ENCODE data around the gene ZFP91.

ZFP91 gene

DNA sequence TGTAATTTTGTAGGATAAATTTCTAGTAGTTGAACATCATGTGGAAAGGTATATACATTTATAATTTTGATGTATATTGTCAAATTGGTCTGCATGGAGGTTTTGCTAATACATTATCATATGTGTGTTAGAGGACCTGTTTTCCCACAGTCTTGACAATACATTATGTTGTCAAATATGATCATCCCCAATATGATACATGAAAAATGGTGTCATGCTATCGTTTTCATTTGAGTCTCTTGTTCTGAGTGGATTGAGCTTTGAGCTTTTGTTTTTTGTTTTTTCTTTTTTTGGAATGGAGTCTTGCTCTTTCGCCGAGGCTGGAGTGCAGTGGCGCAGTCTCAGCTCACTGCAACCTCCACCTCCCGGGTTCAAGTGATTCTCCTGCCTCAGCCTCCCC is 29.5 kb downstream of the ZFP91 start:
- no peak overlapping the region for H3K4me3 ChIP-seq (ENCODE audit: insufficient read length, low read depth)
- no peaks in the 10 kb centered on the region for H3K4me1 ChIP-seq (ENCODE audit: insufficient read depth, insufficient read length)
- TF ChIP-seq ZNF274 (IDR thresholded peaks at IDR 0.05; ENCODE audit: low read depth, low read length) (no peak), SUZ12 (IDR thresholded peaks at IDR 0.05; ENCODE audit: extremely low read depth, insufficient read depth, insufficient read length) (no peak), YY1 (IDR thresholded peaks at IDR 0.05; ENCODE audit: insufficient read depth, insufficient read length) (no peak)
- no peaks in the 10 kb centered on the region for H3K27me3 ChIP-seq (ENCODE audit: insufficient read depth, insufficient read length)
- DNase-seq (ENCODE audit: low read depth, low spot score) = no peak
- no peaks in the 10 kb centered on the region for H3K9me3 ChIP-seq (ENCODE audit: insufficient read depth, low read length)
- peaks cover 40% of the 10 kb centered on the region for H3K36me3 ChIP-seq (ENCODE audit: insufficient read depth, insufficient read length, low read length)
- H3K9ac ChIP-seq (ENCODE audit: insufficient read length, low read depth) = no peak overlapping the region

DNA sequence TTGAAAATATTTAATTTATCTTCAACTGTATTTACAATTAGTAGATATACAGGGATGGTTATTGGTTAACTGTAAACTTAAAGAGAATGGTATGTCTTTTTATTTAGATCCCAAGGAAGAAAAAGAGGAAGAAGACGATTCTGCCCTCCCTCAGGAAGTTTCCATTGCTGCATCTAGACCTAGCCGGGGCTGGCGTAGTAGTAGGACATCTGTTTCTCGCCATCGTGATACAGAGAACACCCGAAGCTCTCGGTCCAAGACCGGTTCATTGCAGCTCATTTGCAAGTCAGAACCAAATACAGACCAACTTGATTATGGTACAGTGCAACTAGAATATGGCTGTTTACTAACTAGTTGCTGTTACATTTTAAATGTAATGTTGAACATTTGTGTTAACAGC is 30.9 kb downstream of the ZFP91 start:
- no peaks in the 10 kb centered on the region for H3K4me1 ChIP-seq (ENCODE audit: insufficient read depth, insufficient read length)
- no peaks in the 10 kb centered on the region for H3K27me3 ChIP-seq (ENCODE audit: insufficient read depth, insufficient read length)
- TF ChIP-seq ZNF274 (IDR thresholded peaks at IDR 0.05; ENCODE audit: low read depth, low read length) = no peak
- no peak for TF ChIP-seq SUZ12 (IDR thresholded peaks at IDR 0.05; ENCODE audit: extremely low read depth, insufficient read depth, insufficient read length)
- TF ChIP-seq YY1 (IDR thresholded peaks at IDR 0.05; ENCODE audit: insufficient read depth, insufficient read length) = no peak
- no peak for DNase-seq (ENCODE audit: low read depth, low spot score)
- no peak overlapping the region for H3K9ac ChIP-seq (ENCODE audit: insufficient read length, low read depth)
- H3K4me3 ChIP-seq (ENCODE audit: insufficient read length, low read depth) = no peak overlapping the region
- no peaks in the 10 kb centered on the region for H3K9me3 ChIP-seq (ENCODE audit: insufficient read depth, low read length)
- peaks cover 52% of the 10 kb centered on the region for H3K36me3 ChIP-seq (ENCODE audit: insufficient read depth, insufficient read length, low read length)

DNA sequence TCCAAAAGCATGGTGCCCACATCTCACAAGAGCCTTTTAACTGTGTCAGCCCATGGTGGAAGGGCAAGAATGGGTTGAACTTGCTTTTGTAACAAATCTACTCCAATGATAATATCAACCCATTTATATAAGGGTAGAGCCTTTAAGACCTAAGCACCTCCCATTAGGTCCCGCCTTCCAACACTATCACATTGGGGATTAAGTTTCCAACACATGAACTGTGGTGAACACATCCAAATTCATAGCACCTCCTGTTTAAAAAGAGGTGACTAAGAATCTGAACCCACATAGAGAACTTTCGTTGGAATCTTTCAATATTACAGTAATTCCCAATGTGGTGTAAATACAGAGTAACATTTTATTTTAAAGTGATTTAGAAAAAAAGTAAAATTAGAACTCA is 34.4 kb downstream of the ZFP91 start:
- H3K4me1 ChIP-seq (ENCODE audit: insufficient read depth, insufficient read length) = no peaks in the 10 kb centered on the region
- TF ChIP-seq ZNF274 (IDR thresholded peaks at IDR 0.05; ENCODE audit: low read depth, low read length) = no peak
- no peak for TF ChIP-seq YY1 (IDR thresholded peaks at IDR 0.05; ENCODE audit: insufficient read depth, insufficient read length)
- TF ChIP-seq SUZ12 (IDR thresholded peaks at IDR 0.05; ENCODE audit: extremely low read depth, insufficient read depth, insufficient read length) = no peak

DNA sequence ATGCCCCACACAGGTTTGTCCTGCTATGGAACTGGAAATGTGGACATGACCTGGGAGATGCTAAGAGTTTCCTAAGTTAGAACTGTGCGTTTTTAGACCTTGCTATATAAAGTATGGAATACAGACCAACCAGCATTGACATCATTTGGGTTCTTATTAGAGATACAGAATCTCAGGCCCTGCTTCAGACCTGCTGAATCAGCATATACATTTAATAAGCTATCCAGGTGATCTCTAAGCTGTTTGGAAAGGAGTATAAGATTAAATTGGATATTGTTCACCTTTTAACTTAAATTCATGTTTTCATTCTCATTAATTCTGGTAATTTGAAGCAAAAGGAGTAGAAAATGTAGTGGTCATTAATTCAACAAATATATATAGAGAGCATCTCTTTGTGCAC is 36.7 kb downstream of the ZFP91 start:
- H3K36me3 ChIP-seq (ENCODE audit: insufficient read depth, insufficient read length, low read length) = peaks cover 98% of the 10 kb centered on the region
- TF ChIP-seq YY1 (IDR thresholded peaks at IDR 0.05; ENCODE audit: insufficient read depth, insufficient read length) = no peak
- no peak for TF ChIP-seq ZNF274 (IDR thresholded peaks at IDR 0.05; ENCODE audit: low read depth, low read length)
- TF ChIP-seq SUZ12 (IDR thresholded peaks at IDR 0.05; ENCODE audit: extremely low read depth, insufficient read depth, insufficient read length) = no peak

More for the DNA sequence above, 34.4 kb downstream of the ZFP91 start:
- Histone ChIP-seq H3K9me3 (ENCODE audit: insufficient read depth, low read length) (no peaks in the 10 kb centered on the region), H3K27me3 (ENCODE audit: insufficient read depth, insufficient read length) (no peaks in the 10 kb centered on the region), H3K36me3 (ENCODE audit: insufficient read depth, insufficient read length, low read length) (peaks cover 85% of the 10 kb centered on the region), H3K9ac (ENCODE audit: insufficient read length, low read depth) (no peak overlapping the region), H3K4me3 (ENCODE audit: insufficient read length, low read depth) (no peak overlapping the region)
- DNase-seq (ENCODE audit: low read depth, low spot score) = no peak

DNA sequence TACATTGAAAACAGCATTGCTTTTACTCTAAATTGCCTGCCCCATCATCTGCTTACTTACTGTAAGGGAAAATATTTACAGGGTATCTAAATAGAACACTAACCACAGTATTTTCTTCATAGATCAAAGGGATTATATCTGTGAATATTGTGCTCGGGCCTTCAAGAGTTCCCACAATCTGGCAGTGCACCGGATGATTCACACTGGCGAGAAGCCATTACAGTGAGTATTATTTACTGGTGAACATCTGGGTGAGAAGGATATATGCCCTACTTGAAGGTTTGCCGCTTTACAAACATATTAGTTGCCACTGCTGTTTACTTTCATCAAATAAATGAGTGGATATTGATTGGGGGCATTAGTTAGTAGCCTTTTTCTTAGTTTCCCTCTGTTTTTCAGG is 37.7 kb downstream of the ZFP91 start:
- H3K4me3 ChIP-seq (ENCODE audit: insufficient read length, low read depth) = no peak overlapping the region
- H3K36me3 ChIP-seq (ENCODE audit: insufficient read depth, insufficient read length, low read length) = peaks cover 93% of the 10 kb centered on the region
- no peaks in the 10 kb centered on the region for H3K4me1 ChIP-seq (ENCODE audit: insufficient read depth, insufficient read length)
- H3K9me3 ChIP-seq (ENCODE audit: insufficient read depth, low read length) = no peaks in the 10 kb centered on the region
- TF ChIP-seq YY1 (IDR thresholded peaks at IDR 0.05; ENCODE audit: insufficient read depth, insufficient read length) = no peak
- TF ChIP-seq ZNF274 (IDR thresholded peaks at IDR 0.05; ENCODE audit: low read depth, low read length) = no peak
- TF ChIP-seq SUZ12 (IDR thresholded peaks at IDR 0.05; ENCODE audit: extremely low read depth, insufficient read depth, insufficient read length) = no peak
- H3K9ac ChIP-seq (ENCODE audit: insufficient read length, low read depth) = no peak overlapping the region
- no peaks in the 10 kb centered on the region for H3K27me3 ChIP-seq (ENCODE audit: insufficient read depth, insufficient read length)
- no peak for DNase-seq (ENCODE audit: low read depth, low spot score)

More for the DNA sequence above, 36.7 kb downstream of the ZFP91 start:
- no peaks in the 10 kb centered on the region for H3K9me3 ChIP-seq (ENCODE audit: insufficient read depth, low read length)
- no peak overlapping the region for H3K4me3 ChIP-seq (ENCODE audit: insufficient read length, low read depth)
- no peaks in the 10 kb centered on the region for H3K27me3 ChIP-seq (ENCODE audit: insufficient read depth, insufficient read length)
- no peak for DNase-seq (ENCODE audit: low read depth, low spot score)
- no peak overlapping the region for H3K9ac ChIP-seq (ENCODE audit: insufficient read length, low read depth)
- H3K4me1 ChIP-seq (ENCODE audit: insufficient read depth, insufficient read length) = no peaks in the 10 kb centered on the region

DNA sequence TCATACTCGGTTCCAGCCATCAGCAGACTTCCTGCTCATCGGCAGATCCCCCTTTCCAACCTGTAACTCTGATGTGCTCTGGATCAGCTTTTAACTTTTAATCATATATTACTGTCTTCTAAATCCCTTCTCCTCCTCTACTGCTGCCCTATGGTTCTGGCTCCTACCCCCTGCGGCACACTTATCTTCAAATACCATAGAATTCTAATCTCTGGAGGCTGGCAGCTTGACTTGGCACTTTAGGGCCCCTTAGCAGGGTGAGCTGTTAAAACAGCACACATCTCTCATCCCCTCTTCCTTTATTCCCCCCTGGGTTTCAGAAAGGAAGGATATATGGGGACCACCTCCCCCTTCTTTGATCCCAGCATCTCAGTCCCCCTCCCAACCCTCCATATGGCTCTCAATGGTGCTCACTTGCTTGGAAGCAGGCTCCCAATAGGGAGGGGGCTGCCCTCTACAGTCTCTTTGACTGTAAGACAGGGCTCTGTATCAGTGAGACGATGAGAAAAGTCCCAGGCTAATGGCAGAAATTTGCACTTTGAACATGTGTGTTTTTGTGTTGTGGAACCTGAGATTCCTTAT is 39.2 kb downstream of the ZFP91 start:
- H3K4me3 ChIP-seq (ENCODE audit: insufficient read length, low read depth) = no peak overlapping the region
- H3K36me3 ChIP-seq (ENCODE audit: insufficient read depth, insufficient read length, low read length) = peaks cover 91% of the 10 kb centered on the region
- H3K4me1 ChIP-seq (ENCODE audit: insufficient read depth, insufficient read length) = no peaks in the 10 kb centered on the region
- no peaks in the 10 kb centered on the region for H3K27me3 ChIP-seq (ENCODE audit: insufficient read depth, insufficient read length)
- no peak for DNase-seq (ENCODE audit: low read depth, low spot score)
- no peaks in the 10 kb centered on the region for H3K9me3 ChIP-seq (ENCODE audit: insufficient read depth, low read length)
- TF ChIP-seq ZNF274 (IDR thresholded peaks at IDR 0.05; ENCODE audit: low read depth, low read length) (no peak), SUZ12 (IDR thresholded peaks at IDR 0.05; ENCODE audit: extremely low read depth, insufficient read depth, insufficient read length) (no peak), YY1 (IDR thresholded peaks at IDR 0.05; ENCODE audit: insufficient read depth, insufficient read length) (no peak)
- H3K9ac ChIP-seq (ENCODE audit: insufficient read length, low read depth) = no peak overlapping the region

DNA sequence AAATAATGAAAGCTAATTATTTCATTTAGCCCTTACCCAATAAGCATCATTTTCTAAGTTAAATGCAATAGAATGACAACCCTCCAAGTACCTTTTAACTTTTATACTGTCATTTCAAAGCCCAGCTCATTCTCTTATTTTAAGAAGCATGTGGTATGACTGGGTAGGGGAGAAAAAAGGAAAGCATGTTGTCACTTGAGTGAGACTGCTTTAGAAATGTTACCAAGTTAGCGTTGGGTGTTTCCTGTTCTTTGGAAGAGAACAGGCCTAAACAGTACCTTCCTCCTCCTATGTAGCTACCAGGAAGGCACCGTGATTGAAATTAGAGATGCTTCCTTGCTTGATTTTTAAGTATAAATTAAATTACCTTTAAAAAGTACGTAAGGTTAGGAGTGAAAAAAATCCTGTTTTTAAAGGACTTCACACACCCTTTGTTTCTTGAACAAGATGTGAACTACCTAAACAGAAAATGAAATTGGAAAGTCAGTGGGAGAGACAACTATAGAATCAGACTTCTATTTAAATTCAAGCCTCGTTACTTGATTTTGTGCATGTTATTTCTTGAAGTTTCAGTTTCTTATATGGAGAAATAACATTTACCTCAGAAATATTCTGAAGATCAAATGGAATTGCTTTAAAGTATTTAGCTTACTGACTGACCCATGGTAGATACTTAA is 42.9 kb downstream of the ZFP91 start:
- peaks cover 78% of the 10 kb centered on the region for H3K36me3 ChIP-seq (ENCODE audit: insufficient read depth, insufficient read length, low read length)
- no peaks in the 10 kb centered on the region for H3K9me3 ChIP-seq (ENCODE audit: insufficient read depth, low read length)
- H3K9ac ChIP-seq (ENCODE audit: insufficient read length, low read depth) = no peak overlapping the region
- H3K4me1 ChIP-seq (ENCODE audit: insufficient read depth, insufficient read length) = no peaks in the 10 kb centered on the region
- DNase-seq (ENCODE audit: low read depth, low spot score) = no peak
- H3K27me3 ChIP-seq (ENCODE audit: insufficient read depth, insufficient read length) = no peaks in the 10 kb centered on the region
- no peak for TF ChIP-seq YY1 (IDR thresholded peaks at IDR 0.05; ENCODE audit: insufficient read depth, insufficient read length)
- no peak for TF ChIP-seq ZNF274 (IDR thresholded peaks at IDR 0.05; ENCODE audit: low read depth, low read length)
- TF ChIP-seq SUZ12 (IDR thresholded peaks at IDR 0.05; ENCODE audit: extremely low read depth, insufficient read depth, insufficient read length) = no peak
- no peak overlapping the region for H3K4me3 ChIP-seq (ENCODE audit: insufficient read length, low read depth)

Measured in NT2/D1 (cell line).